Measurements from ENCODE around the gene TBCB.

DNA sequence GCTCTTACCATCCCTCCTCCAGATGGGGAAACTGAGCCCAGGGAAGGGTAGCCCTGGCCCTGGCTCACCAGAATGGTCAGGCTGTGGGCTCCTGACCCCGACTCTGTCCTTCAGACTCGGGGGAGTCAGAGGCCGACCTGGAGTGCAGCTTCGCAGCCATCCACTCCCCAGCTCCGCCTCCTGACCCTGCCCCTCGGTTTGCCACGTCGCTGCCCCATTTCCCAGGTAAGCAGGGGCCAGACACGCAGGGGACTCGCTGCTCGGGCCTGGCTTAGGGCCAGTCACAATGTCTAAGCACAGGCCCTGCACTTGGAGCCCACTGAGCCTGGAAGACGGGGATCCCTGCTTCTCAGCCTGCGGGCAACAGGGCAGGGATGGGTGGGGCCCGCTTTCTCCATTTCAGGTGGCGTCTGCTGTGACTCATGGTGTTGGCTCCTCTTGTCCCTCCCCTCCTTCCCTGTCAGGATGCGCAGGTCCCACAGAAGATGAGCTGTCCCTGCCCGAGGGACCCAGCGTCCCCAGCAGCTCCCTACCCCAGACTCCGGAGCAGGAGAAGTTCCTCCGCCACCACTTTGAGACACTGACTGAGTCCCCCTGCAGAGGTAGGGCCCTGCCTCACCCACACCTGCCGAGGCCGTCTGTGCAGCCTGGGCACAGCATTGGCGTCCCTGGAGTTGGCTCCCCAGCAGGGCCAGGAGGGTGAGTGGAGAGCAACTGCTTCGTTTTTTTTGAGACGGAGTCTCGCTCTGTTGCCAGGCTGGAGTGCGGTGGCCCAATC, 13.5 kb upstream of the TBCB start:
- no peak for TF ChIP-seq POLR2A (IDR thresholded peaks at IDR 0.05)
- TF ChIP-seq, protein P1, sequence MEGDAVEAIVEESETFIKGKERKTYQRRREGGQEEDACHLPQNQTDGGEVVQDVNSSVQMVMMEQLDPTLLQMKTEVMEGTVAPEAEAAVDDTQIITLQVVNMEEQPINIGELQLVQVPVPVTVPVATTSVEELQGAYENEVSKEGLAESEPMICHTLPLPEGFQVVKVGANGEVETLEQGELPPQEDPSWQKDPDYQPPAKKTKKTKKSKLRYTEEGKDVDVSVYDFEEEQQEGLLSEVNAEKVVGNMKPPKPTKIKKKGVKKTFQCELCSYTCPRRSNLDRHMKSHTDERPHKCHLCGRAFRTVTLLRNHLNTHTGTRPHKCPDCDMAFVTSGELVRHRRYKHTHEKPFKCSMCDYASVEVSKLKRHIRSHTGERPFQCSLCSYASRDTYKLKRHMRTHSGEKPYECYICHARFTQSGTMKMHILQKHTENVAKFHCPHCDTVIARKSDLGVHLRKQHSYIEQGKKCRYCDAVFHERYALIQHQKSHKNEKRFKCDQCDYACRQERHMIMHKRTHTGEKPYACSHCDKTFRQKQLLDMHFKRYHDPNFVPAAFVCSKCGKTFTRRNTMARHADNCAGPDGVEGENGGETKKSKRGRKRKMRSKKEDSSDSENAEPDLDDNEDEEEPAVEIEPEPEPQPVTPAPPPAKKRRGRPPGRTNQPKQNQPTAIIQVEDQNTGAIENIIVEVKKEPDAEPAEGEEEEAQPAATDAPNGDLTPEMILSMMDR (IDR thresholded peaks at IDR 0.05): no peak
- TF ChIP-seq POLR2AphosphoS5 (IDR thresholded peaks at IDR 0.05): no peak
- TF ChIP-seq EP300 (IDR thresholded peaks at IDR 0.05): no peak

All from gastroesophageal sphincter (tissue), 3 donors.